Hippocampal formation (tissue), 2 donors: ENCODE measurements around the gene SDSL.

Experiments
- DNase-seq, 2 donors: peaks; one replicate each; lab custom pipeline; 2025; lab: John Stamatoyannopoulos, UW

The SDSL gene

DNA sequence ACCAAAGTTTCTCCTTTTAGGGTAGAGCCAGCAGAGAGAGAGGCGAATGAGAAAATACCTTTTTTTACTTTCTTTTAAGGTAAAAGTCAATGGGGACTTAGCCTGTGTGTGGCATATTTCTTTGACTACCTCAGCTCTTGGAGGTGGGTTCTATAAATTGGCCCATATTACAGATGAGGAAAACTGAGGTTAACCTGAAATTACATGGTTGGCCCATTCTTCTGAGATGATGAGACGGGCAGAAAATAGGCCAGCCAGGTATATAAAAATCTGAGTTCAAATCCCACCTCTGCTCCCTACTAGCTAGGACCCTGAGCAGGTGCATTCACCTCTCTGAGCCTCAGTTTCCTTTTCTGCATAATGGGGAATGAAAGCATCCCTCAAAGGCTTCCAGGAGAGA lies 27.1 kb downstream of the SDSL start:
- no peak for DNase-seq

DNA sequence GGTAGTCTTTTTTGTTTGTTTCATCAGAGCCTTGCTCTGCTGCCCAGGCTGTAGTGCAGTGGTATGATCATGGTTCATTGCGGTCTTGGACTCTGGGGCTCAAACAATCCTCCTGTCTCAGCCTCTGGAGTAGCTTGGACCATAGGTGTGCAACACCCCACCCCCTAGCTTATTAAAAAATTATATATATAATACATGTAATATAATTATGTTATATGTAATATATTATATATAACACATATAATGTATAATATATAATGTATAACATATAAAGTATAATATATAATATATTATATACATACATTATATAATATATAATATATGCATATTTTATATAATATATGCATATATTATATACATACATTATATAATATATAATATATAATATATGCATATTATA lies 27.7 kb downstream of the SDSL start:
- no peak for DNase-seq

- DNase-seq = no peak
Measured at GRCh38 chr12:113452458-113452857, 30.3 kb downstream of the SDSL start.

DNA sequence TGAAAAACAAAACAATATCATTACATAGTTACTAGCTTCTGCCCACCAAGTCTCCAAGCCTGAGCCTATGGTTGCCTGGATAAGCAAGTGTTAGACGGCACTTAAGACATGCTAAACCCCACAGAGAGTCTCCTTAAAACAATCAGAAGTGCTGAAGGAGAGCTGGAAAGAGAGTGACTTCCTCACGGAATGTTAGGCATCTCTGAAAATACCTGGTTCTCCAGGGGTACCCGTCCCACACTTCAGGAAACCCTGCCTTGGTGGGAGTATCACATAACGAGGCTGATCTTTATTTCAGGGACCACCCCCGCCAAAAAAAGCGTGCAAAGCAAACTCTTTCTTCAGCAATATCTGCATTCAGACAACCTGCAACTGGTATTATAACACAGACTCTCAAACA lies 31.1 kb downstream of the SDSL start:
- no peak for DNase-seq

DNA sequence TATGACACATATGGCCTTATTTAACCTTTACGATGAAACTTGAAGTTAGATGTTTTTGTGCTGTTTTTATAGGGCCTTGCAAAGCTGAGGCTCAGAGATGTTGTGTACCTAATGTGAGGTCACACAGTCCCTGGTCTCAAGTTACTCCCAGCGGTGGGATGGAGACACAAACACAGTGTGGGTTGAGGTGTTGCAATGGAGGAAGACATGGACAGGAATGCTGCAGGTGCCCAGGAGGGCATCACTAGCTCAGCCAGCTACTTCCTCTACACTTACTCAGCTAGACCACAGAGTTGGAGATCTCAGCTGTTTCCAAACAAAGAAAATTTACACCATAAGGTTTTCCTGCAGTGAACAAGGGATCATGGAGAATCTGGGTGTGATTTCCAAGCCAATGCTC lies 34.0 kb downstream of the SDSL start:
- DNase-seq = no peak

GRCh38 chr12:113456761-113457160 lies 34.6 kb downstream of the SDSL start:
- DNase-seq = no peak

DNA sequence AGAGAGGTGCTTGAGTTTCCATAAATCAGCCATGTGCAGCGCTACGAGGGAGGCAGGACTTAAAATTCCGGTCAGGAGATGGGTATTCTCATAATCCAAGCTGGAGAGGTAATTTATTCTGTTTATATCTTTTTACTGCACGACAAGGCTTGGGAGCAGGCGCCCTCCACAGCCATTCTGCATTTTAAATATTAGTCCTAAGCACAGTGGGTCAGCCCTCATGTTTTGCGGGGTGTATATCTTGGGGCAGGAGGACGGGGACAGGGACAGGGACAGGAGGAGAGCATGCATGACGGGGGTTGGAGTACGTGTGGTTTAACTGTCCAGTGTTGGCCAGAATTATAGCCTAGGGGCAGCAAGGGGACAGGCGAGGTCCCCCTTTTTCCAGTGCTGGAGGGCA lies 35.0 kb downstream of the SDSL start:
- DNase-seq = no peak

- DNase-seq = no peak
Measured at GRCh38 chr12:113457710-113458109, 35.5 kb downstream of the SDSL start.

GRCh38 chr12:113459981-113460380 lies 37.8 kb downstream of the SDSL start:
- DNase-seq = no peak

- no peak for DNase-seq
Measured at GRCh38 chr12:113461666-113462065, 39.5 kb downstream of the SDSL start.

GRCh38 chr12:113462117-113462774 lies 40.1 kb downstream of the SDSL start:
- peak; percentile 3 to 52 for DNase-seq

GRCh38 chr12:113462998-113463745 lies 41.0 kb downstream of the SDSL start:
- no peak for DNase-seq

DNA sequence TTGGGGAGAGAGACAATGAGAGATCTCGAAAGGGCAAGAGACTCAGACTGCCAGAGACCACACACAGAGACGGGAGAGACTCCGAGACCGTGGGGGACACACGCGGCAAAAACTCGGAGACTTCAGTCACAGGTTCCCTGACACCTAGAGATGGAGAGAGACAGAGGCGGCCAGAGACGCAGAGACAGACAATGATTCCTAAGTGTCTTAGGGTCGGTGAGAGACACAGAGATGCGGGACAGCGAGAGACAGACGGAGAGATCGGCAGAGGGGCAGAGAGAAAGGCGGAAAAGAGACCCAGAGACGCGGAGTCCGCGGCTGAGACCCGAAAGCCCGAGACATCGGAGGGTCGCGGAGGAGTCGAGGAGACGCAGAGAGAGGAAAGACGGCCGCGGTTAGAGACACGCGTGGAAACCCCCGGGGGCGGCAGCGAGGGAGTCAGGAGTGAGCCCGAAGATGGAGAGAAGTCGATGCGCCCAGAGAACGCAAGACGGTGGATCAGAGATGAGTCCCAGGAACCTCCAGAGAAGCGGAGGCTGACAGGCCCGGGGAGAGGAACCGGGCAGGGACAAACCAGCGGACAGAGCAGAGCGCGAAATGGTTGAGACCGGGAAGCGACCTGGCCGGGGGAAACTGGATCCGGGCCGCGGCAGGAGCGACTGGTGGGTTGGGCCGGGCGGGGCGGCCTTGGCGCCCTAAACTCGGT lies 41.7 kb downstream of the SDSL start:
- DNase-seq = no peak

DNA sequence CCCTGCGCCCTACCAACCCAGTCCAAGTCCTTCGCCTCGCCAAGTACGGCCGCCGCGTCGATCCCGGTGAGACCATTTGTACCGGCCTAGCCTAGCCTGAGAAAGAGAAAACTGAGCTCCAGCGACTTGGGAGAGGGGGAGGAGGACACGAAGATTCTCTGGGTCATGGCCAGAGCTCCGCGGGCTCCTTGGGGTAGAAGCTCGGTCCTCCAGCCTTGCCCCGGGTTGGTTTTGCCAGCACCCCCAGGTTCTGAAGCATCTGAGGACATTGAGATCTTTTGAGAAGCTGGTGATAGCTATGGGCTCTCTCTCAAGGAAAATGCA lies 42.2 kb downstream of the SDSL start:
- DNase-seq = no peak

DNA sequence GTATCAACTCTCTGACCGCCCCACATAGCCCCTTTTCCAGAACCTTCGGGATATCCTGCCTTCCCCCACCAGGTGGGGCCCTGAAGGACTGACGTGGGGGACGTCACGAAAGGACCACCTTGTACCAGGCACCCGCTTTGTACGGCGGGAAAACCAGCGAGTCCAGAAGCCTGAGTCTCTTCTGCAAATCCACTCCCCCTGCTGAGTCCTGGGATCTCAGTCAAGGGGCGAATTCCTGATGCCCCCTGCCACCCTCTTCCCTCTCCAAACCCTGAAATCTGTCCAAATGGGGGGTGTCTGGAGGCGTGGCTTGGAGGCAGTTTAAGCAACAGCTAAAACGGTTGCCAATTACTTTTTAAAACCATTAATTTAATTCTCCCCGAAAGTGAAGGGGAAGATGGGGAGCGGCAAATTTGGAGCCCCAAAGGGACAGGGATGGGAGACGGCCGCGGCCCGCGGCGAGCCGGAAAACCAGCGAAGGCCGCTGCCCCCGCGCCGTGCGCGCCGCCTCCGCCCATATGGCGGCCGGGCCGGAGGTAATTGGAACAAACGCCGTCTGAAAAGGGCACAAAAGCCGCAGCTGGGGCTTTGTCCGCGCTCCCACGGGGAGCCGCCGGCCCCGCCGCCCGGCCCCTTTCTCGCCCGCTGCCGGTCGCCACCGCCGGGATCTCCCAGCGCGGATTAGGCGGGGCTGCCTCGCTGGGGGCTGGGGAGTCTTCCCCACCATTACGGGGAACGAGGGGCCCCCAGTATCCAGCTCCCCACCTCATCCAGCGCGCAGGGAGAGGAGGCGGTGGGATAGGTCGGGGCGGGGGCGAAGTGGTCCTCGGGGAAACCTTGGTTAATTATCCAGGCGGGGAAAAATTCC lies 42.9 kb downstream of the SDSL start:
- DNase-seq = no peak

- no peak for DNase-seq
Measured at GRCh38 chr12:113465808-113466453, 43.8 kb downstream of the SDSL start.

GRCh38 chr12:113466454-113467141 lies 44.4 kb downstream of the SDSL start:
- DNase-seq = no peak

- no peak for DNase-seq
Measured at GRCh38 chr12:113467142-113467501, 44.9 kb downstream of the SDSL start.

GRCh38 chr12:113467502-113468364 lies 45.6 kb downstream of the SDSL start:
- no peak for DNase-seq
